Keratinocyte (primary cell): ENCODE results near the gene ZNFX1. TPM values are rescaled to one million over a fixed set of nuclear protein-coding genes. Genes with fewer than 3 reads are reported as not detected.

Source experiments
- DNase-seq: peaks from one replicate; pipeline ENCODE4 v3.0.0-alpha.2; 2011; ENCODE audit warnings: low read depth, missing footprints, low spot score
- FAIRE-seq: peaks from 2 replicates; lab custom pipeline; 2011; peaks lifted over from hg19 to GRCh38; lab: Jason Lieb, UNC
- H2AFZ ChIP-seq: 2 replicates; pipeline ENCODE4 v1.6.0; 2012; ENCODE audit warnings: low read length, control low read depth, inconsistent platforms; ENCODE audit not compliant: control insufficient read depth
- H3K27ac ChIP-seq: 2 replicates; pipeline ENCODE4 v1.5.1; 2011; ENCODE audit warnings: low read length; ENCODE audit not compliant: control insufficient read depth, insufficient read depth
- H3K27me3 ChIP-seq: 3 replicates; pipeline ENCODE4 v1.6.0; 2011; ENCODE audit warnings: low read length; ENCODE audit not compliant: control insufficient read depth, insufficient read depth; ENCODE audit errors: extremely low read depth
- H3K36me3 ChIP-seq, 2 experiments: 2 replicates in 1 of 2; 3 replicates in 1 of 2; pipeline ENCODE4 v1.5.1; 2011; ENCODE audit warnings: low read length in 2 of 2, mild to moderate bottlenecking in 1 of 2; ENCODE audit not compliant: control insufficient read depth in 2 of 2, insufficient read depth in 2 of 2; ENCODE audit errors: extremely low read depth in 1 of 2
- H3K4me1 ChIP-seq: 3 replicates; pipeline ENCODE4 v1.5.1; 2011; ENCODE audit warnings: low read length; ENCODE audit not compliant: control insufficient read depth, insufficient read depth; ENCODE audit errors: extremely low read depth
- H3K4me2 ChIP-seq: 3 replicates; pipeline ENCODE4 v1.6.0; 2011; ENCODE audit warnings: low read depth, low read length; ENCODE audit not compliant: control insufficient read depth, insufficient read depth; ENCODE audit errors: extremely low read depth
- H3K4me3 ChIP-seq, 3 experiments: fragments of 200-600 bp in 1 of 3; sonication (generic) in 1 of 3; 2 replicates in 2 of 3; 3 replicates in 1 of 3; pipeline ENCODE4 v1.5.1; 2011 to 2016; ENCODE audit warnings: low read length in 3 of 3, mild to moderate bottlenecking in 3 of 3, control low read depth in 2 of 3, inconsistent platforms in 1 of 3, low read depth in 1 of 3, mixed read lengths in 1 of 3, mixed run types in 1 of 3, moderate library complexity in 1 of 3; ENCODE audit not compliant: control insufficient read depth in 2 of 3, insufficient read depth in 2 of 3; ENCODE audit errors: extremely low read depth in 1 of 3
- H3K79me2 ChIP-seq: 2 replicates; pipeline ENCODE4 v1.6.0; 2012; ENCODE audit warnings: low read length; ENCODE audit not compliant: control insufficient read depth, insufficient read depth
- H3K9ac ChIP-seq: 3 replicates; pipeline ENCODE4 v1.6.0; 2011; ENCODE audit warnings: low read length; ENCODE audit not compliant: control insufficient read depth, insufficient read depth; ENCODE audit errors: extremely low read depth
- H3K9me1 ChIP-seq: 3 replicates; pipeline ENCODE4 v1.6.0; 2011; ENCODE audit warnings: low read length; ENCODE audit not compliant: control insufficient read depth, insufficient read depth; ENCODE audit errors: extremely low read depth
- H3K9me3 ChIP-seq: 2 replicates; pipeline ENCODE4 v1.5.1; 2012; ENCODE audit warnings: low read depth, low read length; ENCODE audit not compliant: control insufficient read depth
- H4K20me1 ChIP-seq: 3 replicates; pipeline ENCODE4 v1.6.0; 2011; ENCODE audit warnings: low read length; ENCODE audit not compliant: control insufficient read depth, insufficient read depth; ENCODE audit errors: extremely low read depth
- EZH2 ChIP-seq: IDR thresholded peaks from one replicate; pipeline ENCODE4 v1.6.1; 2012; ENCODE audit warnings: inconsistent platforms, mild to moderate bottlenecking, low read length, moderate library complexity
- dilution Hi-C: fragments of 300-500 bp; cut with MboI; formaldehyde crosslinking; loops from one replicate; pipeline ENCODE4 v1.7.0; 2020; ENCODE audit warnings: low sequenced_read_pairs; ENCODE audit not compliant: extremely low pct_ligation_motif_present
- polyA plus RNA-seq, 5 experiments: library from polyadenylated mRNA; depleted of rRNA in 3 of 5; stranded (reverse) in 3 of 5; stranded (forward) in 1 of 5; unstranded in 1 of 5; fragments of >200 nt; gene quantifications; 1 replicate in 1 of 5; 2 replicates in 3 of 5; 3 replicates in 1 of 5; pipeline versions ENCODE4 v1.2.1 to v1.2.3, GENCODE V29; 2011 to 2012; ENCODE audit warnings: missing spikeins in 2 of 5, low read depth in 1 of 5, low replicate concordance in 1 of 5
- TF ChIP-seq, protein P1 (sequence below), 3 experiments: IDR thresholded peaks in 1 of 3; conservative IDR thresholded peaks in 1 of 3; optimal IDR thresholded peaks in 1 of 3; 2 replicates in 2 of 3; 3 replicates in 1 of 3; pipeline versions ENCODE3 to v1.5.1; 2011; ENCODE audit warnings: low read length in 3 of 3, mild to moderate bottlenecking in 3 of 3, moderate library complexity in 2 of 3, control low read depth in 1 of 3, inconsistent platforms in 1 of 3; ENCODE audit not compliant: insufficient read depth in 2 of 3; ENCODE audit errors: extremely low read depth in 1 of 3

Gene ZNFX1
- polyA plus RNA-seq, 1 donor (not counting 4 experiments of a cell fraction or from before 2014, with no cell fraction given): 14.2 TPM

GRCh38 chr20:49247169-49247723 lies 30.6 kb downstream of the ZNFX1 start:
- peaks cover 12% of the 10 kb centered on the region for H4K20me1 ChIP-seq
- no peak overlapping the region for H2AFZ ChIP-seq
- no peaks in the 10 kb centered on the region for H3K79me2 ChIP-seq
- H3K4me2 ChIP-seq: no peak overlapping the region
- no peaks in the 10 kb centered on the region for H3K9me1 ChIP-seq
- H3K9me3 ChIP-seq: no peaks in the 10 kb centered on the region
- no peak overlapping the region for H3K4me3 ChIP-seq
- DNase-seq (no peak), FAIRE-seq (no peak)
- H3K4me1 ChIP-seq: no peaks in the 10 kb centered on the region
- dilution Hi-C loops: no loop called here
- H3K27ac ChIP-seq: no peak overlapping the region
- TF ChIP-seq, protein P1, sequence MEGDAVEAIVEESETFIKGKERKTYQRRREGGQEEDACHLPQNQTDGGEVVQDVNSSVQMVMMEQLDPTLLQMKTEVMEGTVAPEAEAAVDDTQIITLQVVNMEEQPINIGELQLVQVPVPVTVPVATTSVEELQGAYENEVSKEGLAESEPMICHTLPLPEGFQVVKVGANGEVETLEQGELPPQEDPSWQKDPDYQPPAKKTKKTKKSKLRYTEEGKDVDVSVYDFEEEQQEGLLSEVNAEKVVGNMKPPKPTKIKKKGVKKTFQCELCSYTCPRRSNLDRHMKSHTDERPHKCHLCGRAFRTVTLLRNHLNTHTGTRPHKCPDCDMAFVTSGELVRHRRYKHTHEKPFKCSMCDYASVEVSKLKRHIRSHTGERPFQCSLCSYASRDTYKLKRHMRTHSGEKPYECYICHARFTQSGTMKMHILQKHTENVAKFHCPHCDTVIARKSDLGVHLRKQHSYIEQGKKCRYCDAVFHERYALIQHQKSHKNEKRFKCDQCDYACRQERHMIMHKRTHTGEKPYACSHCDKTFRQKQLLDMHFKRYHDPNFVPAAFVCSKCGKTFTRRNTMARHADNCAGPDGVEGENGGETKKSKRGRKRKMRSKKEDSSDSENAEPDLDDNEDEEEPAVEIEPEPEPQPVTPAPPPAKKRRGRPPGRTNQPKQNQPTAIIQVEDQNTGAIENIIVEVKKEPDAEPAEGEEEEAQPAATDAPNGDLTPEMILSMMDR (optimal IDR thresholded peaks at IDR 0.05 in 1 of 3, IDR thresholded peaks at IDR 0.05 in 1 of 3, conservative IDR thresholded peaks at IDR 0.05 in 1 of 3; ENCODE audit: extremely low read depth in 1 of 3, insufficient read depth in 2 of 3, low read length in 3 of 3): no peak
- no peak for TF ChIP-seq EZH2
- peaks cover 42 to 53% of the 10 kb centered on the region in 2 experiments for H3K36me3 ChIP-seq
- no peaks in the 10 kb centered on the region for H3K27me3 ChIP-seq
- H3K9ac ChIP-seq: no peak overlapping the region

DNA sequence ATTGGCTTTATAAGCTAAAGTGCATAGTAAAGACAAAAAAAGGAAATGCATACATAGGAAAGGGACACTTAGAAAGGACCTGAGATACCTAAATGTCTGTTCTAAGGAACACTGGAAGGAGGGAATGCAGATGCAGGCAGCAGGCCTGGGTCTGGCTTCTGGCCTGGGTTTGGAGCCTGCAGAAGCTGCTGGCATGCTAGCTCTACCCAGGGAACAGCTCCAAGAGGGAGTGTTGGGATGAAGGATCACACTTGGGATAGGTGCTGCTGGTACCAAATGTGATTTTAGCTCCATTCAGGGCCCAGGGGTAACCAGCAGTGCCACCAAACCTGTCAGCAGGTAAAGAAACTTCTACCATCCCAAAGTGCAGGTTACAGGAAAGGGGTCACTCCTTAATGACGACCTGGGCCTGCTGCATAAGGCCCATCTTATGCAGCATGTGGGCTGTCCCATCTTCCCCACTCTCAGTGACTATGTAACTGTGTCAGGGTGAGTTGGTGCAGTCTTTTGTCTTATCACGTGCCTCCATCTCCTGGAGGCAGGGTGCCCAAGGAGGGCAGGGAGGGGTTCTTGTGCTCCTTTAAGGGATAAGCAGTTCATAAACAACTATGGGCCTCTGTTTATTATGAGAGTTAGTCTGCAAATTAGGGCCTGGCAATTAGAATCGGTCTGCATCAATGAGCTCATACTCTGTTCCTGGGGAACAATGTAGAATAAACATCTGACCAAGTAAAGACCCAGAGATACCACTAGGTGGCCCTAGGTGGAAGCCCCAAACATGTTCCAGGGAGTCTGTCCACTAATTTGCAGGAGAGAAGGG lies 31.7 kb downstream of the ZNFX1 start:
- dilution Hi-C loops: no loop called here
- Histone ChIP-seq H3K27ac (no peak overlapping the region), H3K4me2 (no peak overlapping the region), H3K36me3 (peaks cover 41 to 58% of the 10 kb centered on the region in 2 experiments), H3K27me3 (no peaks in the 10 kb centered on the region), H2AFZ (no peak overlapping the region), H3K9me1 (no peaks in the 10 kb centered on the region), H4K20me1 (peaks cover 12% of the 10 kb centered on the region), H3K9me3 (no peaks in the 10 kb centered on the region), H3K9ac (no peak overlapping the region), H3K4me1 (no peaks in the 10 kb centered on the region), H3K4me3 (no peak overlapping the region), H3K79me2 (no peaks in the 10 kb centered on the region)
- TF ChIP-seq, protein P1 (optimal IDR thresholded peaks at IDR 0.05 in 1 of 3, IDR thresholded peaks at IDR 0.05 in 1 of 3, conservative IDR thresholded peaks at IDR 0.05 in 1 of 3; ENCODE audit: extremely low read depth in 1 of 3, insufficient read depth in 2 of 3, low read length in 3 of 3): peak; percentile 57 to 70 (median 60)
- no peak for TF ChIP-seq EZH2
- FAIRE-seq: no peak
- no peak for DNase-seq
